Keratinocyte (primary cell): ENCODE results near the gene PAQR5. TPM values are rescaled to one million over a fixed set of nuclear protein-coding genes. Genes with fewer than 3 reads are reported as not detected.

Experiments
- DNase-seq: peaks from one replicate; pipeline ENCODE4 v3.0.0-alpha.2; 2011; ENCODE audit warnings: low read depth, missing footprints, low spot score
- FAIRE-seq: peaks from 2 replicates; lab custom pipeline; 2011; peaks lifted over from hg19 to GRCh38; lab: Jason Lieb, UNC
- H2AFZ ChIP-seq: 2 replicates; pipeline ENCODE4 v1.6.0; 2012; ENCODE audit warnings: low read length, control low read depth, inconsistent platforms; ENCODE audit not compliant: control insufficient read depth
- H3K27ac ChIP-seq: 2 replicates; pipeline ENCODE4 v1.5.1; 2011; ENCODE audit warnings: low read length; ENCODE audit not compliant: control insufficient read depth, insufficient read depth
- H3K27me3 ChIP-seq: 3 replicates; pipeline ENCODE4 v1.6.0; 2011; ENCODE audit warnings: low read length; ENCODE audit not compliant: control insufficient read depth, insufficient read depth; ENCODE audit errors: extremely low read depth
- H3K36me3 ChIP-seq, 2 experiments: 2 replicates in 1 of 2; 3 replicates in 1 of 2; pipeline ENCODE4 v1.5.1; 2011; ENCODE audit warnings: low read length in 2 of 2, mild to moderate bottlenecking in 1 of 2; ENCODE audit not compliant: control insufficient read depth in 2 of 2, insufficient read depth in 2 of 2; ENCODE audit errors: extremely low read depth in 1 of 2
- H3K4me1 ChIP-seq: 3 replicates; pipeline ENCODE4 v1.5.1; 2011; ENCODE audit warnings: low read length; ENCODE audit not compliant: control insufficient read depth, insufficient read depth; ENCODE audit errors: extremely low read depth
- H3K4me2 ChIP-seq: 3 replicates; pipeline ENCODE4 v1.6.0; 2011; ENCODE audit warnings: low read depth, low read length; ENCODE audit not compliant: control insufficient read depth, insufficient read depth; ENCODE audit errors: extremely low read depth
- H3K4me3 ChIP-seq, 3 experiments: fragments of 200-600 bp in 1 of 3; sonication (generic) in 1 of 3; 2 replicates in 2 of 3; 3 replicates in 1 of 3; pipeline ENCODE4 v1.5.1; 2011 to 2016; ENCODE audit warnings: low read length in 3 of 3, mild to moderate bottlenecking in 3 of 3, control low read depth in 2 of 3, inconsistent platforms in 1 of 3, low read depth in 1 of 3, mixed read lengths in 1 of 3, mixed run types in 1 of 3, moderate library complexity in 1 of 3; ENCODE audit not compliant: control insufficient read depth in 2 of 3, insufficient read depth in 2 of 3; ENCODE audit errors: extremely low read depth in 1 of 3
- H3K79me2 ChIP-seq: 2 replicates; pipeline ENCODE4 v1.6.0; 2012; ENCODE audit warnings: low read length; ENCODE audit not compliant: control insufficient read depth, insufficient read depth
- H3K9ac ChIP-seq: 3 replicates; pipeline ENCODE4 v1.6.0; 2011; ENCODE audit warnings: low read length; ENCODE audit not compliant: control insufficient read depth, insufficient read depth; ENCODE audit errors: extremely low read depth
- H3K9me1 ChIP-seq: 3 replicates; pipeline ENCODE4 v1.6.0; 2011; ENCODE audit warnings: low read length; ENCODE audit not compliant: control insufficient read depth, insufficient read depth; ENCODE audit errors: extremely low read depth
- H3K9me3 ChIP-seq: 2 replicates; pipeline ENCODE4 v1.5.1; 2012; ENCODE audit warnings: low read depth, low read length; ENCODE audit not compliant: control insufficient read depth
- H4K20me1 ChIP-seq: 3 replicates; pipeline ENCODE4 v1.6.0; 2011; ENCODE audit warnings: low read length; ENCODE audit not compliant: control insufficient read depth, insufficient read depth; ENCODE audit errors: extremely low read depth
- EZH2 ChIP-seq: IDR thresholded peaks from one replicate; pipeline ENCODE4 v1.6.1; 2012; ENCODE audit warnings: inconsistent platforms, mild to moderate bottlenecking, low read length, moderate library complexity
- dilution Hi-C: fragments of 300-500 bp; cut with MboI; formaldehyde crosslinking; loops from one replicate; pipeline ENCODE4 v1.7.0; 2020; ENCODE audit warnings: low sequenced_read_pairs; ENCODE audit not compliant: extremely low pct_ligation_motif_present
- polyA plus RNA-seq, 5 experiments: library from polyadenylated mRNA; depleted of rRNA in 3 of 5; stranded (reverse) in 3 of 5; stranded (forward) in 1 of 5; unstranded in 1 of 5; fragments of >200 nt; gene quantifications; 1 replicate in 1 of 5; 2 replicates in 3 of 5; 3 replicates in 1 of 5; pipeline versions ENCODE4 v1.2.1 to v1.2.3, GENCODE V29; 2011 to 2012; ENCODE audit warnings: missing spikeins in 2 of 5, low read depth in 1 of 5, low replicate concordance in 1 of 5
- TF ChIP-seq, protein P1 (sequence below), 3 experiments: IDR thresholded peaks in 1 of 3; conservative IDR thresholded peaks in 1 of 3; optimal IDR thresholded peaks in 1 of 3; 2 replicates in 2 of 3; 3 replicates in 1 of 3; pipeline versions ENCODE3 to v1.5.1; 2011; ENCODE audit warnings: low read length in 3 of 3, mild to moderate bottlenecking in 3 of 3, moderate library complexity in 2 of 3, control low read depth in 1 of 3, inconsistent platforms in 1 of 3; ENCODE audit not compliant: insufficient read depth in 2 of 3; ENCODE audit errors: extremely low read depth in 1 of 3

The PAQR5 gene
- polyA plus RNA-seq, 1 donor (not counting 4 experiments of a cell fraction or from before 2014, with no cell fraction given) = 0.30 TPM

DNA sequence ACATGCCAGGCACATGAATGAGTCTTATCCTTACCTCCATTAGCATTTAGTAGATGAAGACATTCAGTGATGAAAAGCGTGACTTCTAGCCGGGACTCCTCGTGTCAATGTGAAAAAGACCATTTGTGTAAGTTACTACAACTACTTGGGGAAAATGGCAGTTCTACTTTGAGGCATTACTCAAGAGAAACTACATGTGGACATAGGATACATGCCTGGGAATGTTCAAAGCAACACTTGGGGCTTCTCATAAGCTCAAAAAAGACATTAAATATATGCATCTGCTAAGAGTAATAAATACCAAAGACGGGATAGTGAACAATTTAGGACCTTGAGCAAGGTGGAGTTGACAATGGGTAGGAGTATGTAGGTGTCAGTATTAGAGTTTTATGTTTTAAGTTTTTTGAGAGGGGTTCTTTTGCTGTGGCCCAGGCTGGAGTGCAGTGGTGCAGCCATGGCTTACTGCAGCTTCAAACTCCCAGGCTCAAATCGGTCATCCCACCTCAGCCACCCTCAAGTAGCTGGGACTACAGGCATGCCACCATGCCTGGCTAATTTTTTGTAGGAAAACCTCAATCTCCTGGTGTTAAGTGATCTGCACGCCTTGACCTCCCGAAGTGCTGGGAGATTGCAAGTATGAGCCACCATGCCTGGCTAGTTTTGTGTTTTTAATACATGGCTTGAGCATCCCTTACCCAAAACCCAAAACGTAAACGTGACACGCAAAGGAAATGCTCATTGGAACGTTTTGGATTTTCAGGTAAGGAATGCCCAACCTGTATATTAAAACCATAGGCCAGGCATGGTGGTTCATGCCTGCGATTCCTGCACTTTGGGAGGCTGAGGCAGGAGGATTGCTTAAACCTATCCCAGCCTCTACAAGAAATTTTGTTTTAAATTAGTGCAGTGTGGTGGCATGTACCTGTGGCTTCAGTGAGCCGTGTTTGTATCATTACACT is 157.8 kb downstream of the PAQR5 start:
- peaks cover 22% of the 10 kb centered on the region for H3K4me1 ChIP-seq
- no peak overlapping the region for H3K9ac ChIP-seq
- H4K20me1 ChIP-seq = peaks cover 32% of the 10 kb centered on the region
- FAIRE-seq (no peak), DNase-seq (no peak)
- dilution Hi-C loops = no loop called here
- H2AFZ ChIP-seq = no peak overlapping the region
- H3K27ac ChIP-seq = no peak overlapping the region
- H3K9me3 ChIP-seq = no peaks in the 10 kb centered on the region
- peaks cover 30% of the 10 kb centered on the region for H3K79me2 ChIP-seq
- no peak for TF ChIP-seq EZH2
- TF ChIP-seq, protein P1, sequence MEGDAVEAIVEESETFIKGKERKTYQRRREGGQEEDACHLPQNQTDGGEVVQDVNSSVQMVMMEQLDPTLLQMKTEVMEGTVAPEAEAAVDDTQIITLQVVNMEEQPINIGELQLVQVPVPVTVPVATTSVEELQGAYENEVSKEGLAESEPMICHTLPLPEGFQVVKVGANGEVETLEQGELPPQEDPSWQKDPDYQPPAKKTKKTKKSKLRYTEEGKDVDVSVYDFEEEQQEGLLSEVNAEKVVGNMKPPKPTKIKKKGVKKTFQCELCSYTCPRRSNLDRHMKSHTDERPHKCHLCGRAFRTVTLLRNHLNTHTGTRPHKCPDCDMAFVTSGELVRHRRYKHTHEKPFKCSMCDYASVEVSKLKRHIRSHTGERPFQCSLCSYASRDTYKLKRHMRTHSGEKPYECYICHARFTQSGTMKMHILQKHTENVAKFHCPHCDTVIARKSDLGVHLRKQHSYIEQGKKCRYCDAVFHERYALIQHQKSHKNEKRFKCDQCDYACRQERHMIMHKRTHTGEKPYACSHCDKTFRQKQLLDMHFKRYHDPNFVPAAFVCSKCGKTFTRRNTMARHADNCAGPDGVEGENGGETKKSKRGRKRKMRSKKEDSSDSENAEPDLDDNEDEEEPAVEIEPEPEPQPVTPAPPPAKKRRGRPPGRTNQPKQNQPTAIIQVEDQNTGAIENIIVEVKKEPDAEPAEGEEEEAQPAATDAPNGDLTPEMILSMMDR (optimal IDR thresholded peaks at IDR 0.05 in 1 of 3, IDR thresholded peaks at IDR 0.05 in 1 of 3, conservative IDR thresholded peaks at IDR 0.05 in 1 of 3; ENCODE audit: extremely low read depth in 1 of 3, insufficient read depth in 2 of 3, low read length in 3 of 3) = no peak
- no peak overlapping the region for H3K4me2 ChIP-seq
- H3K9me1 ChIP-seq = peaks cover 13% of the 10 kb centered on the region
- no peak overlapping the region for H3K4me3 ChIP-seq
- peaks cover 14 to 42% of the 10 kb centered on the region in 2 experiments for H3K36me3 ChIP-seq
- H3K27me3 ChIP-seq = no peaks in the 10 kb centered on the region

Other genes with a start within 250 kb of the PAQR5 start
- gene GLCE, start 138.3 kb upstream of the PAQR5 start, polyA plus RNA-seq = 11.7 to 16.3 TPM (median 13.0 TPM) in 3 replicates
- gene KIF23, start 115.4 kb downstream of the PAQR5 start, polyA plus RNA-seq = 8.3 to 28.8 TPM (median 28.2 TPM) in 3 replicates
- gene RPLP1, start 153.9 kb downstream of the PAQR5 start, polyA plus RNA-seq = 755 to 1,540 TPM (median 871 TPM) in 3 replicates